GM21381 (cell line): ENCODE measurements around the gene BMPER.
"Not testable (repeated sequence)": the region's sequence is repeated elsewhere in the genome, so short reads cannot be mapped to it uniquely, and the experiment has no call there.

Experiments
- ATAC-seq: cut with Tn5 transposase; IDR thresholded peaks from one replicate; pipeline ENCODE4 v1.9.1; 2021; ENCODE audit warnings: mild to moderate bottlenecking, moderate library complexity; ENCODE audit not compliant: unreplicated experiment

The BMPER gene

DNA sequence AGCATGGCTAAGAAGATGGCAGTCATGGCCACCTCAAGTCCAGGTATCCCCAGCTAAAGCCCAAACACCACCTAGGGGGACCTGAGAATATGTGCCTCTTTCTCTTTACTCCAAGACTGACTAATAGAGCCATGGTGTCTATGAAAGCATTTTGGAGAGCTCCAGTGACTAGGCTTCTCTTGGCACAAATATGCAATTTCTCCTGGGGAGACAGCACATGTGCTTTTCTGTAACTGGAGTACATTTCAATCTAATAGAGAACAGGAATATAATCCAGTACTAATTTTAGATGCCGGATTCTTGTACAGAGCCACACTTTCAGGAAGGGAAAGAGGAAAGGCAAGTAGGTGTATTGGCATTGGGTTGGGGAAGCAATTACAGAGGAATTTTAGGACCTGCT is 260.1 kb downstream of the BMPER start:
- no peak for ATAC-seq

DNA sequence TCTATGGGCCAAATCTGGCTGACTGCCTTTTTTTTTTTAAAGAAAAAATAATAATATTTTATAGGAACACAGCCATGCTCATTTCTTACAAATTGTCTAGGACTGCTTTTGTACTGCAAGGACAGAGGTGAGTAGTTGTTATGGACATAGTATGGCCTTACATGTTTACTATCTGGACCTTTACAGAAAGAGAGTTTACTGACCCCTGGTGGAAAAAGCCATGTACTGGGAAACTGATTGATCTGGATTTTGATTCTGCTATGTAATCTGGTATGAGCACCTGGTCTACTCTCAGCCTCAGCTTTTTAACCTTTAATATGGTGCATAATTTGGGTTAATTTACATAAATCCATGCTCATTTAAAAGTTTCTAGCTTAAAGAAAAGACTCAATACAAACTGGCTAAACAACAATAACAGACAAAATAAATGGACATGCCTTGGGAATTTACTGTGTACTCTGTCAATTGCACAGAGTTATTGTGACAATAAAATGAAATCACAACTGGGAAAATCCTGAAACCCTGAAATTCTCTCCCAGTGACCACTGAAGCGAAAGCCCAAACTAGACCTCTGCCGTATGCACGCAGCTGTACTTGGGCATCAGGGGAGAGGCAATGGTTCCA is 260.7 kb downstream of the BMPER start:
- ATAC-seq, result no peak

DNA sequence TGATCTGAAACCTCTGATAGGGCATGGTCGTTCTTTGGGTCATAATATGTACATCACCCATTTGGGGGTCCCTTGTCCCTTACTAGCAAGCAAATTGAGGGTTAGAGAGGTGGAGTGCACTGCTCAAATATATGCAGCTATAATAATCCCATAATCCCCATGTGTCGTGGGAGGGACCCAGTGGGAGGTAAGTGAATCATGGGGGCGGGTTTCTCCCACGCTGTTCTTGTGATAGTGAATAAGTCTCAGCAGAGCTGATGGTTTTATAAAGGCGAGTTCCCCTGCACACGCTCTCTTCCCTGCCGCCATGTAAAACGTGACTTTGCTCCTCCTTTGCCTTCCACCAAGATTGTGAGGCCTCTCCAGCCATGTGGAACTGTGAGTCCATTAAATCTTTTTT is 262.7 kb downstream of the BMPER start:
- ATAC-seq, result no peak

DNA sequence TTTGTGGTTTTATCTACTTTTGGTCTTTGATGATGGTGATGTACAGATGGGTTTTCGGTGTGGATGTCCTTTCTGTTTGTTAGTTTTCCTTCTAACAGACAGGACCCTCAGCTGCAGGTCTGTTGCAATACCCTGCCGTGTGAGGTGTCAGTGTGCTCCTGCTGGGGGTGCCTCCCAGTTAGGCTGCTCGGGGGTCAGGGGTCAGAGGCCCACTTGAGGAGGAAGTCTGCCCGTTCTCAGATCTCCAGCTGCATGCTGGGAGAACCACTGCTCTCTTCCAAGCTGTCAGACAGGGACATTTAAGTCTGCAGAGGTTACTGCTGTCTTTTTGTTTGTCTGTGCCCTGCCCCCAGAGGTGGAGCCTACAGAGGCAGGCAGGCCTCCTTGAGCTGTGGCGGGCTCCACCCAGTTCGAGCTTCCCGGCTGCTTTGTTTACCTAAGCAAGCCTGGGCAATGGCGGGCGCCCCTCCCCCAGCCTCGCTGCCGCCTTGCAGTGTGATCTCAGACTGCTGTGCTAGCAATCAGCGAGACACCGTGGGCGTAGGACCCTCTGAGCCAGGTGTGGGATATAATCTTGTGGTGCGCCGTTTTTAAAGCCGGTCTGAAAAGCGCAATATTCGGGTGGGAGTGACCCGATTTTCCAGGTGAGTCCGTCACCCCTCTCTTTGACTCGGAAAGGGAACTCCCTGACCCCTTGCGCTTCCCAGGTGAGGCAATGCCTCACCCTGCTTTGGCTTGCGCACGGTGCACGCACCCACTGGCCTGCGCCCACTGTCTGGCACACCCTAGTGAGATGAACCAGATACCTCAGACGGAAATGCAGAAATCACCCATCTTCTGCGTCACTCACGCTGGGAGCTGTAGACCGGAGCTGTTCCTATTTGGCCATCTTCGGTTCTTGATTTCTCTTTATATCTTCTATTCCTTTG is 269.6 kb downstream of the BMPER start:
- not testable (repeated sequence) for ATAC-seq

DNA sequence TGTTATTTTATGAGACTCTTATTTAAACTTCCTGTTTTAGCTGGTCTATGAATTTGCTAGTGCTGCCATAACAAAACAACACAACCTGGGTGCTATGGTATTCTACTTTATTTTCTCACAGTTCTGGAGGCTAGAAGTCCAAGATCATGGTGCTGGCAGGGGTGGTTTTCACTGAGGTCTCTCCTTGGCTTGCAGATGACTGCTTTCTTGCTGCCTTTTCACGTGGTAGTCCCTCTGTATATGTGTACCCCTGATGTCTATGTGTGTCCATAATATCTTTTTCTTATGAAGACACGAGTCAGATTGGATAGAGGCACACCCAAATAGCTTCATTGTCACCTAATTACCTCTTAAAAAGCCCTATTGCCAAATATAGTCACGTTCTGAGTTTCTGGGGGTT is 270.5 kb downstream of the BMPER start:
- no peak for ATAC-seq

DNA sequence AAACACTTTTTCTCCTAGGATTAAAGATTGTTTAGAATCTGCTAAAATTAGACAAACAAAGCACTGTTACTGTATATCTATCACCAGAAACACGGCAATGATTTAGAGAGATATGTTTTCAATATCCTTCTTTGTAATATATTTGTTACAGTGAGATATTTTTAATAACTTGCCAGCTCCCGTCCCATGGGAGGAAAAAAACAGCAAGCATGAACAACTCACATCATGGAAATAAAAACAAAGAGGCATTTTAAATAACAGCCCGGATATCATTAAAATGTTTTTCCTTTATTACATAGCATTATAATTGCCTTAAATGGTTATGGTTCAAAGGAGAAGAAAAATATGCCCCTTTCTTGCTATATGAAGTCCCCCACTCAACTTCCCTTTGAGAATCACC is 272.1 kb downstream of the BMPER start:
- no peak for ATAC-seq

DNA sequence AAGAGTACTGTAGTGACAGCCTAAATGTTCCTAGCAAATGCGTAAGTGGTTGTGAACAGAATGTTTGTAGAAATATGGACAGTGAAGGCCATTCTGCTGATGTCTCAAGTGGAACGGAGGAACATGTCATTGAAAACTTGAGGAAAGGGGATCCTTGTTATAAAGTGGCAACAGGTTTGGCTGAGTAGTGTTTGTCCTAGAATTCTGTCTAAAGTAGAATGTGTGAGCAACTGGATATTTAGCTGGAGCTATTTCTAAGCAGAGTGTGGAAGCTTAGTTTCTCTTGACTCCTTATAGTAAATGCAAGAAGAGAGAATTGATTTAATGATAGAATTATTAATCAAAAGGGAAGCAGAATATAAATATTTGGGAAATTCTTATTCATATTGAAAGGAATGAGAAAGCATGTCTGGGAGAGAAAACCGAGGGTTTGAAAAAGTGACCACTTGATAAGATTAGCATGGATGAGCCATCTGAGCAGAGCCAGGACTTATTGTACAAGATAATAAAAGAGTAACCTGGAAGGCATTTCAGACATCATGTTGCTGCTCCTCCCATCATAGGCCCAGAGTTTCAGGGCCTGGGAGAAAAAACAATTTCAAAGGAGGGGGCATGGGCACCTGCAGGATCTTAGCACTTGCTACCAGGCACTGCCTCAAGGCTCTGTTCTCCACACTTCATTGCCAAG is 276.1 kb downstream of the BMPER start:
- no peak for ATAC-seq

DNA sequence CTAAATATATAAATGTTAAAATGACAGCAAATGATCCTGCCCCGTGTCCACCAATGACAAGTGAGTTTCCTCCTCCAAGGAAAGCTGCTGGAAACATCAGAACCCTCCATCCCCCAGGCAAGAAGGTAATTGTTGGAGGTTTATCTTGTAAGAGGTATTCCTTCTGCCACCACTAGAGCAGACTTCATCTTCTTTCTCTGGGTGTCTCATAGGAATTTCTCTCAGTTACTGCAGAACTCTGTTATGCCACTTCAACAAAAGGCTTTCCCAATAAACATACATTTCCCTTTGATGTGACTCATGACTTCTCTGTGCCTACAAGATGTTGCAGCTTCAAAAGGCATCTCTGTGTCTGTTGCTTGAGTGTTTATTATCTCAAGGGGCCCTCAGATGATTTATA is 279.1 kb downstream of the BMPER start:
- ATAC-seq, result no peak

DNA sequence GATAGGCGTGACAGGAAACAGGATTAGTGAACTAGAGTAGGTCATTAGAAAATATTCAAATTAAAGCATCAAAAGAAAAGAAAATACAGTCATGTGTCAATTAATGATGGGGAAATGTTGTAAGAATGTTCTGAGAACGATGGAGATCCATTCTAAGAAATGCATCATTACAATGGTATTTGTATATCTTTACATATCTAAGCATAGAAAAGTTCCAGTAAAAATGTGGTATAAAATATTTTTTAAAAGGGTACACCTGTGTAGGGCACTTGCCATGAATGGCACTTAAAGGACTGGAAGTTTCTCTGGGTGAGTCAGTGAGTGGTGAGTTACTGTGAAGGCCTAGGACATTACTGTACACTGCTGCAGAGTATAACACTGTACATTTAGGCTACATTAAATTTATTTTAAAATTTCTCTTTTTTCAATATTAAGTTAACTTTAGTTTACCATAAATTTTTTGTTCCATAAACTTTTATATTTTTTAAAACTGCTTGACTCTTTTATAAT is 282.5 kb downstream of the BMPER start:
- ATAC-seq, result no peak

DNA sequence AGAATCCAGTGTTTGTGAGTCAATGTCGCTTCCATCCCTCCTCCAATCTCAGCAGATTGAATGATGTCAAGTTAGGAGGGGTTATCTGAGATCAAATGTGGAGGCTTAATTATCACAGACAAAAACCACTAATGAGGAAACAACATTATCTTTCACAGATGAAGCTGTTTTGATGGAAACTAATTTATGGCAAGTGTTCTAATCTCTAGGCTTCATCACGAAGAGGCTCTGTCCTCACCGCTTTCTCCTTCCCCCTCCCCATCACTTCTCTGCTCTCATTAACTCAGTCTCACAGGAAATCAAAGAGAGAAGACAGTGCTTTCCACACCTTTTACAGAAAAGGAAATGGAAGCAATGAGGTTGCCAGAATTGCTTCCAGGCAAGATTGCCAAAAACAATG is 283.7 kb downstream of the BMPER start:
- no peak for ATAC-seq

DNA sequence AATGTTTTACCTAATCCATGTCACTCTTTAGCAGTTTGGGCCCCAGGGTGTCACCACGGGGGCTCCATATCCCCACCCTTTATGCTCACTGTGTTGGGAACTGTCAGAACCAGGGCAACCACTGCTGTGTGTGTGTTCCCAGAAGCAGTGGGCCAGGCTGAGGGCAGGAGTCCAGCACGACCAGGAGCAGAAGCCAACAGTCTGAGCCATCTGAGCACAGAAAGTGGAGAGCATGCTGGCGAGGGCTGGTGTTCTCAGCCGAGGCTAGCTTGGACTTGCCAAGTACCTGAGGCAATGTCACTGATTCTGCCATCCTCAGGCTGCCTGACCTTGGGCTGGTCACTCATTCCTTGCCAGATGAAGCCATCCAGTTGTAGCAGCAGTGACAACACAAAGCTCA is 285.0 kb downstream of the BMPER start:
- no peak for ATAC-seq

DNA sequence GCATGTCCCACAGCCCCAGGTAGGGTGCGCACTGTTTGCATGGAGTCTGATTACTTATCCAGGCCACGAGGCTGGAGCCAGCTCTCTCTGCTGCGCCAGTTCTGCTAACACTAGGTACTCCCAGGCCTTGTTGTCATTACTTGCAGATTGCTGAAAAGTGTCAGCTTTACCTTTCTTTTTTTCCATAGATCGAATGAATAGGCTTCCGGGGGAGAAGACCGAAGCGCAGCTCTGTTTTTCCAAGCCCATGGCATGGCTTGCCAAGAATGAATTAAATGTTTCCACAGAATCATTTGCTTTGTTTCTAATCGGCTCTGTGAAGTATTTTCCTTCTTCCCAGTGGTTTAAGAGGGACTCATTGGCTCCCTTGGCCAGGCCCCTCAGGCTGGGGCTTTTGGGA is 285.8 kb downstream of the BMPER start:
- no peak for ATAC-seq

DNA sequence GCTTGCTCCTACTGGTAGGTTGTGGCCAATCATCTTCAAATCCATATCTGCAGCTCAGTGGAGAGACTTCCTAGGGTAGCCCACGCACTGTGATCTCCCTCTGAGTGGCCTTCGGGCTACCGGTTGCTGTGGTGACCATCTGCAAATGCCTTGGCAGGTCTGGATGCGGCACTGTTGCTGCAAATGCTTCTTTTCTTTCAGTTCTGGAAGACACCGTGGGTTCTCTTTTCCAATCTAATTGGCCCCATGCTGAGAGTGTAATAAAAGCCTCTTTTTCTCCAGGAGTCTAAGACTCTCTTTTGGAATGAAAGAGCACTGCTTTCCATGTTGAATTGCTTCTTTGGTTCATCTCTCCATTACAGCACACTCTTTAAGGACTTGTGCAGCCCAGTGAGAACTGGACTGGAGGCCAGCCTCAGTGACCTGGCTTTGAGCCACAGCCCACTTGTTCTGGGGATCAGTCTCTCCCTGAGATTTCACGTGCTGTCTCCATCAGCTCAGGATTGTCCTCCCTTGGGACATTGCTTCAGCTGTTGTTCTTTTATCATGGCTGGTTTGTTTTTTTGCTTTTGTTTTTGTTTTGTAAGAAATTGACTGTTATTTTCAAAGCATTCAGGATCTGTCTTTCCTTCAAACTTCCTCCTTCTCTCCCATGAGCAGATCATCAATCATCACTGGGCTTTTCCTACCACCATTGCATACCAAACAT is 286.6 kb downstream of the BMPER start:
- no peak for ATAC-seq

DNA sequence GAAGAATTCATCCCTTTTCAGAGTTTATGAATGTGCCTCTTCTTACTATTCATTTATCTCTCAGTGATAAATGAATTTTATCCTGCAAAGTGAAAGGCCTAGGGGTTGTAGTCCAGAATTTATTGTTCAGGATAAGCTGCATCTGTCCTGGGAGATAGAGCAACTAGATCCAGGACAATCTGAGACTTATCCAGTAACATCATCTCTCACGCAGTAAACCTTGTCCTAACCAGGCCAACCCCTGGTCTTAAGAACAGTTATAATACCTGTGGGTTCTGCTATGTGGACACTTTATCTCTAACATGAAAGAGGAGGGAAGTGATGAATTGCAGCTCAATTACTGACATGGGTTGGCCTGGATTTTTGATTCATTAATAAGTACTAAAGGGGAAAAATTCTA is 287.6 kb downstream of the BMPER start:
- no peak for ATAC-seq

DNA sequence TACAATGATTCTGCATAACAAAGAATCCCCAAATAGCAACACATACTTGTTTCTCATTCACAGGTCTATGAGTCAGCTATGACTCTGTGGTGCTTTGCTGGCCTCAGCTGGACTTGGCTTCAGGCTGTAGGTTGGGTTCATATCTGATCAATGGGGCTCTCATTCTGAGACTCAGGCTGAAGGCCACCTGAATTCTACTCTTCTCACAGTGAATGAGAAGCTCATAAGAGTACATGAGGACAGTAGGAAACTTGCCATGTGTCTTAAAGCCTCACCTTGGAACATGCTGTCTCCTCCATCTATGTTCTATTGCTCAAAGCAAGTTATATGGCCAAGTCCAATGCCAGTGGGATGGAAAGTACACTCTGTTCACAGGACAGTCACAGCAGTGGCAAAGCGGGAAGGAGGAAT is 292.9 kb downstream of the BMPER start:
- ATAC-seq, result no peak
